Spleen (tissue), 7 donors: ENCODE measurements around the gene ABCA2.

Experiments used
- POLR2A ChIP-seq, 3 donors: fragments of 450-650 bp; IDR thresholded peaks; one replicate each; pipeline ENCODE4 v1.5.1; 2017; ENCODE audit warnings: antibody characterized with exemption in 3 of 3, mild to moderate bottlenecking in 1 of 3
- POLR2AphosphoS5 ChIP-seq, 3 donors: sonication (generic); formaldehyde crosslinking; IDR thresholded peaks; one replicate each; pipeline ENCODE4 v1.5.1; 2017; ENCODE audit warnings: antibody characterized with exemption in 3 of 3
- TF ChIP-seq, protein P1 (sequence below), 11 experiments: fragments of 200-600 bp in 7 of 11; fragments of 450-650 bp in 4 of 11; sonication (generic) in 4 of 11; IDR thresholded peaks in 8 of 11; conservative IDR thresholded peaks in 3 of 11; 1 replicate in 7 of 11; 2 replicates in 4 of 11; pipeline versions ENCODE4 v1.4.0 to v1.8.0; 2016 to 2021; ENCODE audit warnings: antibody characterized with exemption in 11 of 11, inconsistent platforms in 4 of 11, mild to moderate bottlenecking in 1 of 11
- donor health status: DM: no; HTN: no; CAD: no; lungs with moderate emphysema.
- donor health status: DM: no; HTN: no; CAD: no.
- donor health status: DM: no; HTN: no; CAD: no.

DNA sequence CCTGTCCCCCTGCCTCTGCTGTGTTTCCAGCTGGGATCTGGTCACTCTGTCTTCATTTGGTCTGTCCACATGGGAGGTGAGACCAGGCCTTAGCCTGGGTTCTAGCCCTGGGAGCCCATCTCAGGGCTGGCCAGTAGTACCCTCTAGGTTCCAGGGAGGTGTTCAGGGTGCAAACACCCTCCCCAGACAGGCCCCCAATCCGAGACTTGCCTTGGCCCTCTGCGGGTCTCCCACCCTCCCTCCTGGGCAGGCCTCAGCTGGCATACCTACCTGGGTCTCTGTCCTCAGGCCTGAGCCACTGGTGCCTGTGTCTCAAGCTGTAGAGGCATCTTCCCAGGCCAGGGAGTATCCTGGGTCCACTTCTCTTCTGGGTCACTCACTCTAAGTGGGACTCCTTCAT is 43.2 kb upstream of the ABCA2 start:
- TF ChIP-seq, protein P1, sequence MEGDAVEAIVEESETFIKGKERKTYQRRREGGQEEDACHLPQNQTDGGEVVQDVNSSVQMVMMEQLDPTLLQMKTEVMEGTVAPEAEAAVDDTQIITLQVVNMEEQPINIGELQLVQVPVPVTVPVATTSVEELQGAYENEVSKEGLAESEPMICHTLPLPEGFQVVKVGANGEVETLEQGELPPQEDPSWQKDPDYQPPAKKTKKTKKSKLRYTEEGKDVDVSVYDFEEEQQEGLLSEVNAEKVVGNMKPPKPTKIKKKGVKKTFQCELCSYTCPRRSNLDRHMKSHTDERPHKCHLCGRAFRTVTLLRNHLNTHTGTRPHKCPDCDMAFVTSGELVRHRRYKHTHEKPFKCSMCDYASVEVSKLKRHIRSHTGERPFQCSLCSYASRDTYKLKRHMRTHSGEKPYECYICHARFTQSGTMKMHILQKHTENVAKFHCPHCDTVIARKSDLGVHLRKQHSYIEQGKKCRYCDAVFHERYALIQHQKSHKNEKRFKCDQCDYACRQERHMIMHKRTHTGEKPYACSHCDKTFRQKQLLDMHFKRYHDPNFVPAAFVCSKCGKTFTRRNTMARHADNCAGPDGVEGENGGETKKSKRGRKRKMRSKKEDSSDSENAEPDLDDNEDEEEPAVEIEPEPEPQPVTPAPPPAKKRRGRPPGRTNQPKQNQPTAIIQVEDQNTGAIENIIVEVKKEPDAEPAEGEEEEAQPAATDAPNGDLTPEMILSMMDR (IDR thresholded peaks at IDR 0.05 in 8 of 11, conservative IDR thresholded peaks at IDR 0.05 in 3 of 11), result no peak
- no peak for TF ChIP-seq POLR2A (IDR thresholded peaks at IDR 0.05)
- TF ChIP-seq POLR2AphosphoS5 (IDR thresholded peaks at IDR 0.05), result no peak
